Pancreas (tissue), 10 donors: Measurements from ENCODE around the gene NCK1. TPM values are rescaled to one million over a fixed set of nuclear protein-coding genes. Genes with fewer than 3 reads are reported as not detected.

ENCODE experiments used
- ATAC-seq, 4 donors: fragments of 200-7000 bp; cut with Tn5 transposase; one replicate each; pipeline versions ENCODE4 v1.8.0 to v1.9.1; 2020; ENCODE audit warnings: mild to moderate bottlenecking in 4 of 4, moderate library complexity in 4 of 4
- DNase-seq, 6 donors: peaks; one replicate each; pipeline ENCODE4 v3.0.0-alpha.2; 2020
- FAIRE-seq: peaks from 2 replicates; lab custom pipeline; 2012; peaks lifted over from hg19 to GRCh38; lab: Jason Lieb, UNC
- H3K27ac ChIP-seq, 4 donors: fragments of 200-600 bp; sonication (generic); 1 replicate in 3 of 4; 2 replicates in 1 of 4; pipeline versions ENCODE4 v1.5.0 to v1.8.0; 2020
- H3K27me3 ChIP-seq, 4 donors: fragments of 200-600 bp; one replicate each; pipeline ENCODE4 v1.8.0; 2021
- H3K36me3 ChIP-seq, 3 donors: fragments of 200-600 bp; sonication (generic) in 1 of 3; one replicate each; pipeline versions ENCODE4 v1.5.0 to v1.8.0; 2020 to 2021
- H3K4me1 ChIP-seq, 3 donors: fragments of 200-600 bp; one replicate each; pipeline ENCODE4 v1.8.0; 2021
- H3K4me3 ChIP-seq, 4 donors: fragments of 200-600 bp; sonication (generic) in 2 of 4; one replicate each; pipeline versions ENCODE4 v1.5.0 to v1.8.0; 2020 to 2021
- H3K9me3 ChIP-seq, 4 donors: fragments of 200-600 bp; one replicate each; pipeline ENCODE4 v1.8.0; 2021
- WGBS, 2 donors: extraction: QIAGEN DNeasy Blood & Tissue Kit; methylation state at CpG; one replicate each; pipeline ENCODE4 v1.1.7; 2013; 5-methylcytosine and 5-hydroxymethylcytosine counted together
- intact Hi-C, 3 donors: fragments of 100-400 bp; cut with DNase I; formaldehyde crosslinking; loops; one replicate each; pipeline versions ENCODE4 v1.11.1 to v1.14.2; 2022
- polyA plus RNA-seq, 2 donors: library from polyadenylated mRNA; stranded (reverse); fragments of 200-250 nt; gene quantifications; one replicate each; pipeline ENCODE4 v1.2.3, GENCODE V29; 2013
- total RNA-seq, 6 donors: library from RNA; stranded (reverse); fragmentation: NEBNext Ultra II Directional in 4 of 6; extraction: Animal tissue kit (Norgen Biotek cat#: 25700) in 4 of 6; gene quantifications; one replicate each; pipeline versions ENCODE4 v1.2.1 to v1.2.4, GENCODE V29; 2021 to 2023
- TF ChIP-seq, protein P1 (sequence below), 4 donors: fragments of 200-600 bp; sonication (generic) in 3 of 4; IDR thresholded peaks; one replicate each; pipeline versions ENCODE4 v1.5.0 to v1.8.0; 2021; ENCODE audit warnings: antibody characterized with exemption in 4 of 4
- donor health status: healthy with polysubstance abuse.
- donor health status: DM: no; HTN: no; CAD: no; lungs with moderate emphysema.
- donor health status: DM: no; HTN: no; CAD: no.
- donor health status: control.
- donor health status: control.
- donor health status: Bipolar disorder and iron deficiency.
- donor health status: DM: yes; HTN: yes; CAD: no.
- donor health status: DM: no; HTN: no; CAD: no.
- donor health status: DM: no; HTN: no; CAD: no.
- donor health status: DM: yes; HTN: yes; CAD: no.

Gene NCK1
- total and polyA plus RNA-seq, 8 donors = 5.4 to 28.3 (median 10.8) TPM

DNA sequence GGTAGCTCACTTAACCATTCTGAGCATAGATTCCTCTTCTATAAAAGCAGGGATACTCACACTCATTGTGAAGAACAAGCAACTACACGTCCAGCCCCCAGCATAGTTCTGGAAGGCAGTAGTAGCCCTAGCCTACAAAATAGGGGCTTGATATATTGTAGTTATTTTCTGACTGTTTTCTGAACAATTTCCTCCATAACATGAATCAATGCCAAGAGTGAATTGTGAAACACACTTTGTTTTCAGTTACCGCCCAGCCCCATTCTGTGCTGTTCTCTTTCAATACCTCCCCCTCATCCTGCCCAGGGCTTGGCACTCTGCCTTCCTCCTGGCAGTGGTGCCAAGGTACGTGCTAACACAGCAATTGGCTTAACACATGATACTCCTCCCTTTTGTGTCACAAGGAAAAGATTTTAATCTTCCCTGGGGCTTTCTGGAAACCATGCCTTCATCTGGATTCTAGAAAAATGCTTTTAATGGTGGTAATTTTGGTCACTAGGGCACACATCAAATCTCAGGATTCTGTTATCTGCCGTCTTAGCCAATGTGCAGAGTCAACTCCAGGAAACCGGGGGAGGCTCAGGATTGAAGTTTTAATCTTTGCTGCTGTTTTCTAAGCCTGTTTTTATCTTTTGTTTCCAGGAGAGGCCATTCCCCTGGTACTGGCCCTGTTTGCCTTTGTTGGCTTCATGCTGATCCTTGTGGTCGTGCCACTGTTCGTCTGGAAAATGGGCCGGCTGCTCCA lies 132.9 kb downstream of the NCK1 start:
- TF ChIP-seq, protein P1, sequence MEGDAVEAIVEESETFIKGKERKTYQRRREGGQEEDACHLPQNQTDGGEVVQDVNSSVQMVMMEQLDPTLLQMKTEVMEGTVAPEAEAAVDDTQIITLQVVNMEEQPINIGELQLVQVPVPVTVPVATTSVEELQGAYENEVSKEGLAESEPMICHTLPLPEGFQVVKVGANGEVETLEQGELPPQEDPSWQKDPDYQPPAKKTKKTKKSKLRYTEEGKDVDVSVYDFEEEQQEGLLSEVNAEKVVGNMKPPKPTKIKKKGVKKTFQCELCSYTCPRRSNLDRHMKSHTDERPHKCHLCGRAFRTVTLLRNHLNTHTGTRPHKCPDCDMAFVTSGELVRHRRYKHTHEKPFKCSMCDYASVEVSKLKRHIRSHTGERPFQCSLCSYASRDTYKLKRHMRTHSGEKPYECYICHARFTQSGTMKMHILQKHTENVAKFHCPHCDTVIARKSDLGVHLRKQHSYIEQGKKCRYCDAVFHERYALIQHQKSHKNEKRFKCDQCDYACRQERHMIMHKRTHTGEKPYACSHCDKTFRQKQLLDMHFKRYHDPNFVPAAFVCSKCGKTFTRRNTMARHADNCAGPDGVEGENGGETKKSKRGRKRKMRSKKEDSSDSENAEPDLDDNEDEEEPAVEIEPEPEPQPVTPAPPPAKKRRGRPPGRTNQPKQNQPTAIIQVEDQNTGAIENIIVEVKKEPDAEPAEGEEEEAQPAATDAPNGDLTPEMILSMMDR (IDR thresholded peaks at IDR 0.05) = no peak
- DNase-seq (peak; percentile 82 to 93 (median 90)), ATAC-seq (peak; percentile 98 to 99 (median 98)), FAIRE-seq (peak; percentile 49)
- no peak overlapping the region for H3K4me3 ChIP-seq
- intact Hi-C loops = no loop called here
- H3K27ac ChIP-seq = peak overlapping the region; percentile 29 to 94 (median 78)
- no peaks in the 10 kb centered on the region for H3K9me3 ChIP-seq
- peaks cover 9 to 15% (median 14%) of the 10 kb centered on the region in 3 donors for H3K4me1 ChIP-seq
- H3K27me3 ChIP-seq = no peaks in the 10 kb centered on the region
- H3K36me3 ChIP-seq = no peaks in the 10 kb centered on the region
- 21 to 23% methylated on average over 8 of the region's 8 CpGs for WGBS, 2 donors

DNA sequence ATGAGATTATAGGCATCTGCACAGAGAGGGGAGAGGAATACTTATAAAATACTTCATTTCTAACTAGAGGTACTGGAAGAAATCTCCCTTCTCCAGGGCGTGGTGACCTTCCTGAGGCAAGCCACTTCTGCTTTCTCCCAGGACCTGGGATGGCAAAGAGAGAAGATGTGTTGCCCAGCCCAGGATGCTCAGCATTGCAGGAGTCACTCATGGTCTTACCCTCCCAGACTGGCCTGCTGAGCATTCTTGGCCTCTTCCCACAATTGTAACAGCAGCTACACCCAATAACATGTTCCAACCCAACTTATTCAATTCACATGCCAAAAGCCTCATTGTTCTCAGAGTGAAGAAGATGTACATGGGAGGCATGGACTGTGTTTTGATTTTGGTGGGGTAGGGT lies 133.6 kb downstream of the NCK1 start:
- Histone ChIP-seq H3K9me3 (no peaks in the 10 kb centered on the region), H3K4me3 (no peak overlapping the region), H3K27me3 (no peaks in the 10 kb centered on the region), H3K36me3 (no peaks in the 10 kb centered on the region), H3K27ac (peak overlapping the region in 3 of 4 donors; percentile 29 to 94 (median 88)), H3K4me1 (peaks cover 9 to 15% (median 14%) of the 10 kb centered on the region in 3 donors)
- TF ChIP-seq, protein P1 (IDR thresholded peaks at IDR 0.05) = no peak
- FAIRE-seq (no peak), DNase-seq (no peak), ATAC-seq (peak in 2 of 4 donors; percentile 4 to 22)
- 93 to 97% methylated on average over 1 of the region's 1 CpG for WGBS, 2 donors
- intact Hi-C loops = no loop called here

Other genes with a start within 250 kb of the NCK1 start
- gene STAG1, start 109.8 kb upstream of the NCK1 start, total RNA-seq = 10 to 100 TPM; 17.2 to 24.1 (median 19.5) TPM
- gene STAG1, start 109.8 kb upstream of the NCK1 start, polyA plus RNA-seq = 1 to 10 TPM; 6.8 to 8.3 TPM
- 1 to 10 TPM; 1.5 to 7.6 (median 3.2) TPM for gene SLC35G2, start 43.1 kb upstream of the NCK1 start, total RNA-seq
- gene SLC35G2, start 43.1 kb upstream of the NCK1 start, polyA plus RNA-seq = 1 to 10 TPM; 2.1 to 8.9 TPM
- gene IL20RB, start 95.8 kb downstream of the NCK1 start, total RNA-seq = under 1 TPM; 0.28 to 0.52 (median 0.34) TPM
- gene IL20RB, start 95.8 kb downstream of the NCK1 start, polyA plus RNA-seq = 1 to 10 TPM in 1 of 2 donors, under 1 TPM in 1; 0.87 to 1.3 TPM